K562 (cell line): ENCODE results near the gene AP2A2. TPM values are rescaled to one million over a fixed set of nuclear protein-coding genes. Genes with fewer than 3 reads are reported as not detected.

ENCODE experiments used
- ATAC-seq: fragments of 200-7000 bp; cut with Tn5 transposase; 3 replicates; pipeline ENCODE4 v1.9.1; 2020; ENCODE audit warnings: moderate library complexity
- BruUV-seq: library from RNA; stranded (reverse); fragments of 400-500 nt; replicated peaks from 2 replicates; lab custom pipeline; 2021; lab: Mats Ljungman, UMichigan
- CTCF ChIA-PET: fragments of 300-600 bp; formaldehyde crosslinking; extraction: SDS; loops from one replicate; lab custom pipeline; 2021; ENCODE audit warnings: low intra/inter-chr PET ratio; lab: Yijun Ruan, JAX
- POLR2A ChIA-PET: fragments of 300-600, 350-650 bp; sonication (Branson Sonifier 250); formaldehyde crosslinking; extraction: SDS; loops from one replicate; lab custom pipeline; 2021; ENCODE audit warnings: antibody characterized with exemption, inconsistent platforms; lab: Yijun Ruan, JAX
- DNase-seq, 4 experiments: peaks; one replicate each; pipeline versions ENCODE4 v3.0.0 to v3.0.0-alpha.2; 2011 to 2018; ENCODE audit warnings: low spot score in 3 of 4, mixed read lengths in 3 of 4; ENCODE audit errors: extremely low read depth in 1 of 4
- FAIRE-seq: peaks from 2 replicates; lab custom pipeline; 2011; peaks lifted over from hg19 to GRCh38; lab: Jason Lieb, UNC
- H2AFZ ChIP-seq: 2 replicates; pipeline ENCODE4 v1.6.0; 2011; ENCODE audit warnings: low read depth, low read length, control low read depth, inconsistent platforms
- H3K27ac ChIP-seq: fragments of 200-600 bp; 3 replicates; pipeline ENCODE4 v1.8.0; 2011; ENCODE audit warnings: low read depth, mild to moderate bottlenecking, control low read depth, inconsistent platforms, low read length, moderate library complexity, mixed read lengths; ENCODE audit errors: extremely low read depth
- H3K27me3 ChIP-seq, 2 experiments: fragments of 300-600 bp in 1 of 2; 2 replicates in 1 of 2; 3 replicates in 1 of 2; pipeline versions ENCODE4 v1.6.0 to v1.8.0; 2011; ENCODE audit warnings: inconsistent platforms in 2 of 2, low read length in 2 of 2, mild to moderate bottlenecking in 1 of 2, mixed read lengths in 1 of 2, moderate library complexity in 1 of 2; ENCODE audit not compliant: control insufficient read depth in 2 of 2, insufficient read depth in 2 of 2
- H3K36me3 ChIP-seq: fragments of 300-600 bp; 3 replicates; pipeline ENCODE4 v1.8.0; 2011; ENCODE audit warnings: mild to moderate bottlenecking, low read length, inconsistent platforms; ENCODE audit not compliant: control insufficient read depth, insufficient read depth
- H3K4me1 ChIP-seq, 2 experiments: fragments of 200-600 bp in 1 of 2; replicated peaks in 1 of 2; 2 replicates in 1 of 2; 3 replicates in 1 of 2; pipeline versions ENCODE4 v1.5.1 to v1.8.0; 2011; ENCODE audit warnings: inconsistent platforms in 2 of 2, low read length in 2 of 2, mild to moderate bottlenecking in 1 of 2, mixed read lengths in 1 of 2, moderate library complexity in 1 of 2; ENCODE audit not compliant: control insufficient read depth in 2 of 2, insufficient read depth in 2 of 2
- H3K4me2 ChIP-seq: 2 replicates; pipeline ENCODE4 v1.6.1; 2011; ENCODE audit warnings: low read length, control low read depth, inconsistent platforms, mixed read lengths; ENCODE audit not compliant: insufficient read depth
- H3K4me3 ChIP-seq: fragments of 200-600 bp; sonication (generic), shearing (Covaris generic); 2 replicates; pipeline ENCODE4 v1.5.1; 2016; ENCODE audit warnings: control low read depth, inconsistent platforms
- H3K79me2 ChIP-seq: fragments of 200-600 bp; 3 replicates; pipeline ENCODE4 v1.8.0; 2011; ENCODE audit warnings: low read length, inconsistent platforms; ENCODE audit not compliant: control insufficient read depth, insufficient read depth
- H3K9ac ChIP-seq, 2 experiments: 2 replicates each; pipeline versions ENCODE4 v1.6.0 to v1.6.1; 2011; ENCODE audit warnings: low read depth in 2 of 2, low read length in 2 of 2, control low read depth in 1 of 2, inconsistent platforms in 1 of 2, mild to moderate bottlenecking in 1 of 2, mixed read lengths in 1 of 2; ENCODE audit not compliant: insufficient read depth in 1 of 2
- H3K9me1 ChIP-seq: one replicate; pipeline ENCODE4 v1.6.0; 2011; ENCODE audit warnings: inconsistent platforms, mild to moderate bottlenecking, low read length, moderate library complexity; ENCODE audit not compliant: control insufficient read depth, insufficient read depth
- H3K9me3 ChIP-seq: replicated peaks from 2 replicates; pipeline ENCODE4 v1.5.1; 2011; ENCODE audit warnings: low read depth, low read length, inconsistent platforms; ENCODE audit not compliant: control insufficient read depth, insufficient read depth
- H4K20me1 ChIP-seq: replicated peaks from 2 replicates; pipeline ENCODE4 v1.6.1; 2011; ENCODE audit warnings: low read length, inconsistent platforms, mixed read lengths; ENCODE audit not compliant: control insufficient read depth, insufficient read depth
- CREM ChIP-seq: IDR thresholded peaks from 2 replicates; pipeline ENCODE4 v1.6.1; 2014; ENCODE audit warnings: antibody characterized with exemption, low read depth
- EWSR1 ChIP-seq: fragments of 450-650 bp; IDR thresholded peaks from 2 replicates; pipeline ENCODE4 v1.6.1; 2018; ENCODE audit warnings: borderline replicate concordance, mild to moderate bottlenecking, low read depth, moderate library complexity; ENCODE audit not compliant: partially characterized antibody
- NFXL1 ChIP-seq: fragments of 450-650 bp; formaldehyde crosslinking; IDR thresholded peaks from 2 replicates; pipeline ENCODE4 v1.4.0; 2021; ENCODE audit warnings: mild to moderate bottlenecking
- NR4A1 ChIP-seq, 2 experiments: fragments of 250-450 bp in 1 of 2; fragments of 450-650 bp in 1 of 2; sonication (Bioruptor Pico) in 1 of 2; IDR thresholded peaks; 2 replicates each; pipeline versions ENCODE4 v1.4.0 to v1.6.1; 2016 to 2020; ENCODE audit warnings: mild to moderate bottlenecking in 2 of 2, missing compliant biosample characterization in 1 of 2, missing genetic modification characterization in 1 of 2, moderate library complexity in 1 of 2
- PML ChIP-seq: IDR thresholded peaks from 2 replicates; pipeline ENCODE4 v1.6.1; 2012; ENCODE audit warnings: low read length, inconsistent platforms
- SP2 ChIP-seq: IDR thresholded peaks from 2 replicates; pipeline ENCODE4 v1.6.1; 2011; ENCODE audit warnings: mild to moderate bottlenecking, low read depth, low read length, moderate library complexity; ENCODE audit not compliant: poor library complexity, severe bottlenecking; ENCODE audit errors: extremely low read depth
- SUPT5H ChIP-seq: fragments of 450-650 bp; IDR thresholded peaks from 2 replicates; pipeline ENCODE4 v1.6.1; 2016
- ZBTB11 ChIP-seq, 3 experiments: fragments of 200-800 bp in 1 of 3; fragments of 250-450 bp in 1 of 3; fragments of 450-650 bp in 1 of 3; sonication (Bioruptor Pico) in 1 of 3; sonication (Bioruptor generic) in 1 of 3; formaldehyde crosslinking in 1 of 3; IDR thresholded peaks; 2 replicates each; pipeline versions ENCODE4 v1.6.1 to v1.8.0; 2016 to 2022; ENCODE audit warnings: mild to moderate bottlenecking in 2 of 3, missing genetic modification characterization in 2 of 3, missing compliant biosample characterization in 1 of 3, moderate library complexity in 1 of 3
- ZBTB43 ChIP-seq: sonication (generic); formaldehyde crosslinking; IDR thresholded peaks from 2 replicates; pipeline ENCODE4 v1.8.0; 2023; ENCODE audit warnings: mild to moderate bottlenecking, missing genetic modification reagents
- ZNF175 ChIP-seq: fragments of 200-800 bp; sonication (Bioruptor generic); IDR thresholded peaks from 2 replicates; pipeline ENCODE4 v1.6.1; 2016; ENCODE audit warnings: low read depth, mild to moderate bottlenecking, missing genetic modification characterization, missing compliant biosample characterization
- WGBS: fragments of 100-300 bp; shearing (Covaris generic); methylation state at CpG from one replicate; pipeline ENCODE4 v1.1.6; 2016; ENCODE audit warnings: low coverage, mixed read lengths; ENCODE audit not compliant: insufficient coverage; ENCODE audit errors: missing lambda C conversion rate; 5-methylcytosine and 5-hydroxymethylcytosine counted together
- in situ Hi-C: fragments of 300-500 bp; cut with MboI; formaldehyde crosslinking; loops from 4 replicates; pipeline ENCODE4 v1.15.0; 2018; ENCODE audit warnings: inconsistent platforms, mixed read lengths
- intact Hi-C: fragments of 100-400 bp; cut with micrococcal nuclease; formaldehyde crosslinking; loops from 2 replicates; pipeline ENCODE4 v1.14.2; 2022
- polyA plus RNA-seq, 8 experiments: library from polyadenylated mRNA; depleted of rRNA in 4 of 8; stranded (reverse) in 5 of 8; unstranded in 3 of 8; fragments of >200 nt; fragmentation: Nextera tagmentation in 2 of 8; fragmentation: Illumina TruSeq in 1 of 8; extraction: Ambion mirVana in 2 of 8; extraction: Trizol in 1 of 8; gene quantifications; 2 replicates each; pipeline versions ENCODE4 v1.2.1 to v1.2.3, GENCODE V29; 2011 to 2014; ENCODE audit warnings: inconsistent platforms in 1 of 8, missing spikeins in 1 of 8
- total RNA-seq, 7 experiments: library from RNA; depleted of rRNA in 6 of 7; stranded (reverse); fragments of >200 nt in 6 of 7; fragmentation: Illumina TruSeq in 2 of 7; extraction: Trizol in 2 of 7; gene quantifications; 2 replicates each; pipeline versions ENCODE4 v1.2.1 to v1.2.3, GENCODE V29; 2011 to 2021; ENCODE audit warnings: low replicate concordance in 1 of 7

The AP2A2 gene
- total and polyA plus RNA-seq, 9 of the 15 experiments (the other 6 are each of a cell fraction or from before 2014, with no cell fraction given) = 0.69 to 41.7 (median 15.2) TPM

GRCh38 chr11:969651-970205, 44.1 kb downstream of the AP2A2 start:
- intact Hi-C loops (no loop called here), in situ Hi-C loops (no loop called here)
- Histone ChIP-seq H3K27ac (no peak overlapping the region), H3K9me1 (no peaks in the 10 kb centered on the region), H3K4me1 (peaks cover 0 to 18% of the 10 kb centered on the region in 2 experiments; a peak in 1 of 5 replicates), H4K20me1 (no peaks in the 10 kb centered on the region), H3K36me3 (peaks cover 34% of the 10 kb centered on the region; the same call in 2 of the 3 replicates), H3K27me3 (no peaks in the 10 kb centered on the region), H3K9ac (no peak overlapping the region), H3K9me3 (no peaks in the 10 kb centered on the region), H2AFZ (no peak overlapping the region), H3K4me3 (no peak overlapping the region), H3K4me2 (no peak overlapping the region), H3K79me2 (no peaks in the 10 kb centered on the region; the same call in 2 of the 3 replicates)
- BruUV-seq = no TSS peak
- TF ChIP-seq CREM (no peak), SP2 (no peak), NR4A1 (CRISPR knock-in tag; IDR thresholded peaks at IDR 0.05) (no peak), NR4A1 (tag; IDR thresholded peaks at IDR 0.05) (no peak)
- FAIRE-seq (no peak), ATAC-seq (no peak), DNase-seq (no peak)
- POLR2A ChIA-PET = no interaction called here
- CTCF ChIA-PET = no interaction called here
- 81% methylated on average over 9 of the region's 9 CpGs for WGBS

- intact Hi-C loops = no loop called here
- Histone ChIP-seq H3K9me3 (no peaks in the 10 kb centered on the region), H3K4me3 (no peak overlapping the region), H3K9ac (no peak overlapping the region; a peak in 1 of 4 replicates), H3K9me1 (no peaks in the 10 kb centered on the region), H3K36me3 (peaks cover 34% of the 10 kb centered on the region; the same call in 2 of the 3 replicates), H3K4me1 (peaks cover 0 to 18% of the 10 kb centered on the region in 2 experiments; a peak in 1 of 5 replicates), H3K79me2 (no peaks in the 10 kb centered on the region; the same call in 2 of the 3 replicates), H3K4me2 (no peak overlapping the region), H3K27ac (no peak overlapping the region), H3K27me3 (no peaks in the 10 kb centered on the region), H4K20me1 (no peaks in the 10 kb centered on the region), H2AFZ (no peak overlapping the region)
- FAIRE-seq (no peak), DNase-seq (no peak), ATAC-seq (no peak)
- POLR2A ChIA-PET = no interaction called here
- WGBS = 89% methylated on average over 23 of the region's 26 CpGs
- BruUV-seq = no TSS peak
- in situ Hi-C loops = no loop called here
- CTCF ChIA-PET = no interaction called here
- no peak for TF ChIP-seq PML
- TF ChIP-seq ZBTB11 (CRISPR knock-in tag; IDR thresholded peaks at IDR 0.05) = no peak
- TF ChIP-seq SUPT5H = no peak
- TF ChIP-seq ZNF175 = no peak
- no peak for TF ChIP-seq ZBTB43 (CRISPR knock-in tag)
- TF ChIP-seq EWSR1 = no peak
- no peak for TF ChIP-seq NFXL1 (CRISPR knock-in tag)
Measured at GRCh38 chr11:970319-970871, 44.7 kb downstream of the AP2A2 start.
